Osteoblast (primary cell): ENCODE measurements around the gene FHIT. TPM values are rescaled to one million over a fixed set of nuclear protein-coding genes. Genes with fewer than 3 reads are reported as not detected.

Source experiments
- DNase-seq: peaks from one replicate; pipeline ENCODE4 v3.0.0; 2011; ENCODE audit warnings: low spot score, mixed read lengths; ENCODE audit not compliant: insufficient read length; ENCODE audit errors: missing footprints
- H2AFZ ChIP-seq: 2 replicates; pipeline ENCODE4 v1.6.0; 2011; ENCODE audit warnings: mild to moderate bottlenecking, low read length
- H3K27ac ChIP-seq: 2 replicates; pipeline ENCODE4 v1.5.1; 2011; ENCODE audit warnings: mild to moderate bottlenecking, low read depth, low read length, moderate library complexity
- H3K27me3 ChIP-seq: 2 replicates; pipeline ENCODE4 v1.6.0; 2012; ENCODE audit warnings: mild to moderate bottlenecking, control low read depth, inconsistent platforms, low read length, moderate library complexity; ENCODE audit not compliant: insufficient read depth
- H3K36me3 ChIP-seq: 2 replicates; pipeline ENCODE4 v1.5.1; 2011; ENCODE audit warnings: mild to moderate bottlenecking, low read length, control low read depth, moderate library complexity; ENCODE audit not compliant: insufficient read depth
- H3K4me1 ChIP-seq: 2 replicates; pipeline ENCODE4 v1.5.1; 2011; ENCODE audit warnings: mild to moderate bottlenecking, low read length, control low read depth, moderate library complexity; ENCODE audit not compliant: insufficient read depth
- H3K4me2 ChIP-seq: 2 replicates; pipeline ENCODE4 v1.6.0; 2011; ENCODE audit warnings: mild to moderate bottlenecking, low read length; ENCODE audit not compliant: insufficient read depth
- H3K4me3 ChIP-seq: fragments of 200-600 bp; sonication (generic); 3 replicates; pipeline ENCODE4 v1.5.1; 2012; ENCODE audit warnings: mild to moderate bottlenecking, low read length, inconsistent platforms; ENCODE audit not compliant: insufficient read depth
- H3K79me2 ChIP-seq: 2 replicates; pipeline ENCODE4 v1.6.0; 2012; ENCODE audit warnings: mild to moderate bottlenecking, low read length, control low read depth, inconsistent platforms; ENCODE audit not compliant: insufficient read depth
- H3K9me3 ChIP-seq: 2 replicates; pipeline ENCODE4 v1.5.1; 2011; ENCODE audit warnings: low read depth, low read length, control low read depth
- H4K20me1 ChIP-seq: 2 replicates; pipeline ENCODE4 v1.6.0; 2012; ENCODE audit warnings: mild to moderate bottlenecking, low read length, control low read depth; ENCODE audit not compliant: insufficient read depth
- CTCF ChIP-seq: IDR thresholded peaks from 2 replicates; pipeline ENCODE4 v1.5.1; 2011; ENCODE audit warnings: mild to moderate bottlenecking, low read depth, low read length, moderate library complexity; ENCODE audit errors: extremely low read depth
- total RNA-seq: library from RNA; depleted of rRNA; stranded (reverse); fragments of >200 nt; gene quantifications from 2 replicates; pipeline ENCODE4 v1.2.3, GENCODE V29; 2012

Gene FHIT
- total RNA-seq, 1 donor = 3.3 TPM

DNA sequence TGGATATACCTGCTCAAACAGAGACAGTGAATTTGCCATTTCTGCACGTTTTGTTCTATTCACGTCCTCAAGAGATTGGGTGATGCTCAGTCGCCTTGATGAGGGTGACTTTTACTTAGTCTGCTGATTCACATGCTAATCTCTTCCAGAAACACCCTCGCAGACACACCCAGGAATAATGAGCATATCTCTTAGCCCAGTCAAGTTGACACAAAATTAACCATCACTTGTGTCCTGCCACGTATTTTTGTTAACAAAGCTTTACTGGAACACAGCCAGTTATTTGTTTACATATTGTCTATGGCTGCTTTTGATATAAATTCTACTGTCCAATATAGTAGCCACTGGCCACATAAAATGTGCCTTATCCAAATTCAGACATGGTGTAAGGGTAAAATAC lies 218.3 kb downstream of the FHIT start:
- DNase-seq = no peak
- Histone ChIP-seq H3K4me3 (no peak overlapping the region), H3K9me3 (no peaks in the 10 kb centered on the region), H3K4me2 (no peak overlapping the region), H3K36me3 (no peaks in the 10 kb centered on the region), H4K20me1 (no peaks in the 10 kb centered on the region), H3K4me1 (no peaks in the 10 kb centered on the region), H3K27me3 (no peaks in the 10 kb centered on the region), H3K79me2 (no peaks in the 10 kb centered on the region), H3K27ac (no peak overlapping the region), H2AFZ (no peak overlapping the region)
- no peak for TF ChIP-seq CTCF

DNA sequence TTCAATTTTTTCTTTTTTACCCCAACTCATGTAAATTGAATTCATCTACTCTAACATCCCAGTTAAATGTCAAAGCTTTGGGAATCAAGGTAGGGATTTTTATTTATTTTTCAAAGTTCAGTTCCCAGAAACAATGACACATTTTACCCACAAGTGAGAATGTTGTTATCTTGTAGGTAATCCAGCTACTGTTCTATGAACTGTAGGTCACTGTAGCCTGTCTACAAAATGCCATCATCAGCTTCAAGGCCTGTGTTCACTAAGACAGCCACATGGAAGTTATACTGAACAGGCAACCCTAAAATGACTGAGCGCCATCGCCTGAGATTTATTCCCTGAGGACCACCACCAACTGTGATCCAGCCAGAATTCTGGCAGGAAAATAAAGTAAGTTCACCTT lies 219.7 kb downstream of the FHIT start:
- Histone ChIP-seq H3K27ac (no peak overlapping the region), H2AFZ (no peak overlapping the region), H3K4me2 (no peak overlapping the region), H3K9me3 (no peaks in the 10 kb centered on the region), H3K4me1 (no peaks in the 10 kb centered on the region), H3K79me2 (no peaks in the 10 kb centered on the region), H3K36me3 (no peaks in the 10 kb centered on the region), H3K4me3 (no peak overlapping the region), H3K27me3 (no peaks in the 10 kb centered on the region), H4K20me1 (no peaks in the 10 kb centered on the region)
- no peak for TF ChIP-seq CTCF
- DNase-seq = no peak

DNA sequence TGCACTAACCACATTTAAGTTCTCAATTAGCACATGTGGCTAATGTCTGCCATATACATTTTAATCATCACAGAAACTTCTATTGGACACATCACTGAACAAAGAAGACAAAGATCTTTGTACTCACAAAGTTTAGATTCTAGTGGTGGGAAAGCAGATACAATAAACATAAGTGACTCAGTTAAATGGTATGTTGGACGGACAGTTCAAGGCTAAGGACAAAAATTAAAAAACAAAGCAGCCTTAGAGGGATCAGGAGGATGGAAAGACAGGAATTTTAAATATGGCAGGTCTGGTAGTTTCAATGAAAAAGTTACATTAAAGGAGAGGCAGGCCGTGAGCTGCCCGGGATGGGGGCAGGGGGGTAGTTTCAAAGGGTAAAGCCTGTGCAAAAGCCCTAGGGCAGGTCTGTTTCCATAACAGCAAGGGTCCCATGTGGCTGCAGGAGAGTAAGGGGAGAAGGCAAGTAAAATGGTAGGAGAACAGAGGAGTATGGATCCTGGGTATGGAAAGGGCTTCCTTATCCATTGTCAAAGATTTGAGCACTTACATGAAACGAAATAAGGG lies 220.7 kb downstream of the FHIT start:
- Histone ChIP-seq H3K4me1 (no peaks in the 10 kb centered on the region), H3K4me2 (no peak overlapping the region), H3K27me3 (no peaks in the 10 kb centered on the region), H3K9me3 (no peaks in the 10 kb centered on the region), H4K20me1 (no peaks in the 10 kb centered on the region), H3K27ac (no peak overlapping the region), H3K36me3 (no peaks in the 10 kb centered on the region), H3K79me2 (no peaks in the 10 kb centered on the region), H3K4me3 (no peak overlapping the region), H2AFZ (no peak overlapping the region)
- TF ChIP-seq CTCF = no peak
- DNase-seq = no peak

GRCh38 chr3:61029194-61029593 lies 222.1 kb downstream of the FHIT start:
- Histone ChIP-seq H3K4me2 (no peak overlapping the region), H3K27me3 (no peaks in the 10 kb centered on the region), H3K79me2 (no peaks in the 10 kb centered on the region), H4K20me1 (no peaks in the 10 kb centered on the region), H2AFZ (no peak overlapping the region), H3K27ac (no peak overlapping the region), H3K4me1 (no peaks in the 10 kb centered on the region), H3K9me3 (no peaks in the 10 kb centered on the region), H3K36me3 (no peaks in the 10 kb centered on the region), H3K4me3 (no peak overlapping the region)
- no peak for DNase-seq
- no peak for TF ChIP-seq CTCF
